WTC11 (cell line): ENCODE results near the gene NRF1. TPM values are rescaled to one million over a fixed set of nuclear protein-coding genes. Genes with fewer than 3 reads are reported as not detected.

ENCODE experiments used
- ATAC-seq: fragments of 200-7000 bp; cut with Tn5 transposase; 2 replicates; pipeline ENCODE4 v1.10.0; 2021; ENCODE audit warnings: mild to moderate bottlenecking, moderate library complexity
- CTCF ChIA-PET: fragments of 300-600 bp; sonication (Branson Sonifier 250); formaldehyde crosslinking; loops from one replicate; lab custom pipeline; 2021; ENCODE audit warnings: antibody characterized with exemption; lab: Charles Lee
- POLR2A ChIA-PET: fragments of 350-600 bp; sonication (Branson Sonifier 250); formaldehyde crosslinking; loops from one replicate; lab custom pipeline; 2021; ENCODE audit warnings: antibody characterized with exemption; lab: Charles Lee
- DNase-seq: peaks from one replicate; pipeline ENCODE4 v3.0.0; 2021; ENCODE audit warnings: low spot score
- H3K27ac Mint-ChIP-seq: 2 replicates; pipeline ENCODE4 v1.8.0; 2021; ENCODE audit warnings: mixed read lengths
- H3K27me3 Mint-ChIP-seq: 2 replicates; pipeline ENCODE4 v1.8.0; 2021; ENCODE audit warnings: low read depth, mild to moderate bottlenecking, moderate library complexity, mixed read lengths
- H3K36me3 Mint-ChIP-seq: 2 replicates; pipeline ENCODE4 v1.8.0; 2021; ENCODE audit warnings: mixed read lengths
- H3K4me1 Mint-ChIP-seq: 2 replicates; pipeline ENCODE4 v1.8.0; 2022; ENCODE audit warnings: mixed read lengths
- H3K4me3 Mint-ChIP-seq: 2 replicates; pipeline ENCODE4 v1.8.0; 2021; ENCODE audit warnings: mild to moderate bottlenecking, moderate library complexity, mixed read lengths
- H3K9me3 Mint-ChIP-seq: 2 replicates; pipeline ENCODE4 v1.8.0; 2021; ENCODE audit warnings: mixed read lengths
- CREM ChIP-seq: sonication (generic); formaldehyde crosslinking; IDR thresholded peaks from 2 replicates; pipeline ENCODE4 v1.8.1; 2022; ENCODE audit warnings: mild to moderate bottlenecking, missing genetic modification reagents, moderate library complexity
- GTF2I ChIP-seq: fragments of 250-450 bp; sonication (Bioruptor Pico); conservative IDR thresholded peaks from 2 replicates; pipeline ENCODE4 v1.4.0; 2021; ENCODE audit warnings: mild to moderate bottlenecking
- OVOL2 ChIP-seq: fragments of 250-450 bp; sonication (Bioruptor Pico); IDR thresholded peaks from 2 replicates; pipeline ENCODE4 v1.9.0; 2021; ENCODE audit warnings: mild to moderate bottlenecking, borderline replicate concordance
- RORB ChIP-seq: fragments of 250-450 bp; sonication (Bioruptor Pico); IDR thresholded peaks from 2 replicates; pipeline ENCODE4 v1.9.0; 2021; ENCODE audit warnings: mild to moderate bottlenecking
- SMAD3 ChIP-seq: sonication (generic); formaldehyde crosslinking; IDR thresholded peaks from 2 replicates; pipeline ENCODE4 v1.8.0; 2022; ENCODE audit warnings: missing genetic modification reagents, mild to moderate bottlenecking, borderline replicate concordance
- TEAD4 ChIP-seq: sonication (generic); formaldehyde crosslinking; IDR thresholded peaks from 2 replicates; pipeline ENCODE4 v1.8.0; 2022; ENCODE audit warnings: mild to moderate bottlenecking, missing genetic modification reagents
- ZNF219 ChIP-seq: sonication (generic); formaldehyde crosslinking; IDR thresholded peaks from 2 replicates; pipeline ENCODE4 v1.8.0; 2023; ENCODE audit warnings: missing genetic modification reagents, mild to moderate bottlenecking, borderline replicate concordance
- total RNA-seq: library from RNA; stranded (reverse); gene quantifications from 3 replicates; pipeline ENCODE4 v1.2.3, GENCODE V29; 2021
- TF ChIP-seq, protein P1 (sequence below): sonication (generic); formaldehyde crosslinking; IDR thresholded peaks from 2 replicates; pipeline ENCODE4 v1.8.1; 2023; ENCODE audit warnings: mild to moderate bottlenecking, missing genetic modification reagents, borderline replicate concordance
- TF ChIP-seq, protein P2 (sequence below): fragments of 200-600 bp; IDR thresholded peaks from 2 replicates; pipeline ENCODE4 v1.8.0; 2022; ENCODE audit warnings: antibody characterized with exemption
- TF ChIP-seq, protein P3 (sequence below): fragments of 250-450 bp; sonication (Bioruptor Pico); IDR thresholded peaks from 2 replicates; pipeline ENCODE4 v1.9.0; 2021; ENCODE audit warnings: moderate library complexity, mild to moderate bottlenecking, inconsistent platforms, borderline replicate concordance
- TF ChIP-seq, protein P4 (sequence below): fragments of 250-450 bp; sonication (Bioruptor Pico); IDR thresholded peaks from 2 replicates; pipeline ENCODE4 v2.1.2; 2022; ENCODE audit warnings: mild to moderate bottlenecking, moderate library complexity
- TF ChIP-seq, protein P5 (sequence below): sonication (generic); formaldehyde crosslinking; IDR thresholded peaks from 2 replicates; pipeline ENCODE4 v1.8.0; 2022; ENCODE audit warnings: missing genetic modification reagents

NRF1 gene
- total RNA-seq, 1 experiment from 2014 or later: 16.4 TPM

DNA sequence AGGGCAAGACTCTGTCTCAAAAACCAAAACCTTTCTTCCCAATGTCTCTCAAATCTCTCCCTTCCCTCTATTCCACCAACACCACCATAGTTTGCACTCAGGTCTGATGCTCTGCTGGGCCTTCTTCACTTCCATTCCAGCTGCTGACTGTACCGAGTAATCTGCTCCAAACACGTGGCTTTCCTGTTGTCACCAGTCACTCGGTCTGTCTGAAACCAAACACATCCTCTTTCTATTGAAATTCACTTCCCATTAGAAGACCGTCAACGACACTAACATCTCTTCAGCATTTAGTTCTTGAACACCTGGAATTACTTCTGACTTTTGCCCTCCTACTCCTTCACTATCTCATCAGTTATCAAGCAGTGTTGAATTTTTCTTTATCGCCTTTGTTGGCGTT is 4.7 kb upstream of the NRF1 start (continued):
- TF ChIP-seq, protein P1, sequence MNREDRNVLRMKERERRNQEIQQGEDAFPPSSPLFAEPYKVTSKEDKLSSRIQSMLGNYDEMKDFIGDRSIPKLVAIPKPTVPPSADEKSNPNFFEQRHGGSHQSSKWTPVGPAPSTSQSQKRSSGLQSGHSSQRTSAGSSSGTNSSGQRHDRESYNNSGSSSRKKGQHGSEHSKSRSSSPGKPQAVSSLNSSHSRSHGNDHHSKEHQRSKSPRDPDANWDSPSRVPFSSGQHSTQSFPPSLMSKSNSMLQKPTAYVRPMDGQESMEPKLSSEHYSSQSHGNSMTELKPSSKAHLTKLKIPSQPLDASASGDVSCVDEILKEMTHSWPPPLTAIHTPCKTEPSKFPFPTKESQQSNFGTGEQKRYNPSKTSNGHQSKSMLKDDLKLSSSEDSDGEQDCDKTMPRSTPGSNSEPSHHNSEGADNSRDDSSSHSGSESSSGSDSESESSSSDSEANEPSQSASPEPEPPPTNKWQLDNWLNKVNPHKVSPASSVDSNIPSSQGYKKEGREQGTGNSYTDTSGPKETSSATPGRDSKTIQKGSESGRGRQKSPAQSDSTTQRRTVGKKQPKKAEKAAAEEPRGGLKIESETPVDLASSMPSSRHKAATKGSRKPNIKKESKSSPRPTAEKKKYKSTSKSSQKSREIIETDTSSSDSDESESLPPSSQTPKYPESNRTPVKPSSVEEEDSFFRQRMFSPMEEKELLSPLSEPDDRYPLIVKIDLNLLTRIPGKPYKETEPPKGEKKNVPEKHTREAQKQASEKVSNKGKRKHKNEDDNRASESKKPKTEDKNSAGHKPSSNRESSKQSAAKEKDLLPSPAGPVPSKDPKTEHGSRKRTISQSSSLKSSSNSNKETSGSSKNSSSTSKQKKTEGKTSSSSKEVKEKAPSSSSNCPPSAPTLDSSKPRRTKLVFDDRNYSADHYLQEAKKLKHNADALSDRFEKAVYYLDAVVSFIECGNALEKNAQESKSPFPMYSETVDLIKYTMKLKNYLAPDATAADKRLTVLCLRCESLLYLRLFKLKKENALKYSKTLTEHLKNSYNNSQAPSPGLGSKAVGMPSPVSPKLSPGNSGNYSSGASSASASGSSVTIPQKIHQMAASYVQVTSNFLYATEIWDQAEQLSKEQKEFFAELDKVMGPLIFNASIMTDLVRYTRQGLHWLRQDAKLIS (CRISPR knock-in tag): no peak
- no peak for TF ChIP-seq CREM (CRISPR knock-in tag)
- no peak for TF ChIP-seq GTF2I (CRISPR knock-in tag)
- TF ChIP-seq, protein P2, sequence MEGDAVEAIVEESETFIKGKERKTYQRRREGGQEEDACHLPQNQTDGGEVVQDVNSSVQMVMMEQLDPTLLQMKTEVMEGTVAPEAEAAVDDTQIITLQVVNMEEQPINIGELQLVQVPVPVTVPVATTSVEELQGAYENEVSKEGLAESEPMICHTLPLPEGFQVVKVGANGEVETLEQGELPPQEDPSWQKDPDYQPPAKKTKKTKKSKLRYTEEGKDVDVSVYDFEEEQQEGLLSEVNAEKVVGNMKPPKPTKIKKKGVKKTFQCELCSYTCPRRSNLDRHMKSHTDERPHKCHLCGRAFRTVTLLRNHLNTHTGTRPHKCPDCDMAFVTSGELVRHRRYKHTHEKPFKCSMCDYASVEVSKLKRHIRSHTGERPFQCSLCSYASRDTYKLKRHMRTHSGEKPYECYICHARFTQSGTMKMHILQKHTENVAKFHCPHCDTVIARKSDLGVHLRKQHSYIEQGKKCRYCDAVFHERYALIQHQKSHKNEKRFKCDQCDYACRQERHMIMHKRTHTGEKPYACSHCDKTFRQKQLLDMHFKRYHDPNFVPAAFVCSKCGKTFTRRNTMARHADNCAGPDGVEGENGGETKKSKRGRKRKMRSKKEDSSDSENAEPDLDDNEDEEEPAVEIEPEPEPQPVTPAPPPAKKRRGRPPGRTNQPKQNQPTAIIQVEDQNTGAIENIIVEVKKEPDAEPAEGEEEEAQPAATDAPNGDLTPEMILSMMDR: no peak
- TF ChIP-seq, protein P3, sequence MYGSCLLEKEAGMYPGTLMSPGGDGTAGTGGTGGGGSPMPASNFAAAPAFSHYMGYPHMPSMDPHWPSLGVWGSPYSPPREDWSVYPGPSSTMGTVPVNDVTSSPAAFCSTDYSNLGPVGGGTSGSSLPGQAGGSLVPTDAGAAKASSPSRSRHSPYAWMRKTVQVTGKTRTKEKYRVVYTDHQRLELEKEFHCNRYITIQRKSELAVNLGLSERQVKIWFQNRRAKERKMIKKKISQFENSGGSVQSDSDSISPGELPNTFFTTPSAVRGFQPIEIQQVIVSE (CRISPR knock-in tag): no peak
- no peak for TF ChIP-seq ZNF219
- TF ChIP-seq, protein P4, sequence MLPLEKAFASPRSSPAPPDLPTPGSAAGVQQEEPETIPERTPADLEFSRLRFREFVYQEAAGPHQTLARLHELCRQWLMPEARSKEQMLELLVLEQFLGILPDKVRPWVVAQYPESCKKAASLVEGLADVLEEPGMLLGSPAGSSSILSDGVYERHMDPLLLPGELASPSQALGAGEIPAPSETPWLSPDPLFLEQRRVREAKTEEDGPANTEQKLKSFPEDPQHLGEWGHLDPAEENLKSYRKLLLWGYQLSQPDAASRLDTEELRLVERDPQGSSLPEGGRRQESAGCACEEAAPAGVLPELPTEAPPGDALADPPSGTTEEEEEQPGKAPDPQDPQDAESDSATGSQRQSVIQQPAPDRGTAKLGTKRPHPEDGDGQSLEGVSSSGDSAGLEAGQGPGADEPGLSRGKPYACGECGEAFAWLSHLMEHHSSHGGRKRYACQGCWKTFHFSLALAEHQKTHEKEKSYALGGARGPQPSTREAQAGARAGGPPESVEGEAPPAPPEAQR (CRISPR knock-in tag): no peak
- no peak for TF ChIP-seq RORB (CRISPR knock-in tag)
- TF ChIP-seq SMAD3 (CRISPR knock-in tag): no peak
- TF ChIP-seq TEAD4 (CRISPR knock-in tag): no peak
- TF ChIP-seq OVOL2 (CRISPR knock-in tag): no peak

DNA sequence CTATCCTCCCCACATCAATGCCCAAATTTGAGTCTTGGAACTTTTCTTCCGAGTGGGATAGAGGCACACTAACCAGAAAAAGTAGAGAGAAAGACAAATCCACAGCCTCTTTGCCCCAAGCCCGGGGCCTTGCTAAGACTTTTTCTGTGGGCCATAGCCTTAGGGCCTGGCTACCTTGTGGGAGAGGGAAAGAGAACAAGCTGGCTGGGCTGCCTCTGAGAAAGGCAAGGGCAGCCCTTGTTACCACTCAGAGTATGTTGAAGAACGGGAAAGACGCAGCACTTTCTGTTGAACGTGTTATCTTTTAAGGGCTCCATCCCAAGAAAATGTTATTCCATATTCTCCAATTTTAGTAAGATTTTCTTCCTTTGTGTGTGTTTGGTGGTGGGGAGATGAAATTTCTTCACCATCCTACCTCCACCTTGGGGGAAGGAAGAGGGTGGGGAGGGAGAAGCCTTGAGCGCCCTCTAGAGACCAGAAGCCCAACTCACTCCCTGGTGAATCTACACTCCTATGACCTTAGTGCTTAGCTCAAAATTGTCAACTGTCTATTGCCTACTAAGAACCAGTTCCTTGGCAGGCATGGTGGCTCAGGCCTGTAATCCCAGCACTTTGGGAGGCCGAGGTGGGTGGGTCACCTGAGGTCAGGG is 3.9 kb upstream of the NRF1 start:
- Mint-ChIP-seq H3K4me3 (no peak overlapping the region), H3K27ac (no peak overlapping the region), H3K4me1 (peaks cover 6% of the 10 kb centered on the region), H3K9me3 (no peaks in the 10 kb centered on the region), H3K36me3 (peaks cover 17% of the 10 kb centered on the region), H3K27me3 (no peaks in the 10 kb centered on the region; the same call in 1 of the 2 replicates)
- POLR2A ChIA-PET: interaction anchor here (0.5 to 1.0 kb wide), 2 partner anchors 91 to 106 kb away, joined by 3 read pairs; no protein-coding TSS in a partner anchor
- CTCF ChIA-PET: interaction anchor here (0.5 to 2.0 kb wide), 67 partner anchors 8 to 718 kb away, joined by 3 to 21 read pairs (median 4); partner anchors contain the start of genes AHCYL2, SMKR1 and STRIP2
- TF ChIP-seq, protein P5, sequence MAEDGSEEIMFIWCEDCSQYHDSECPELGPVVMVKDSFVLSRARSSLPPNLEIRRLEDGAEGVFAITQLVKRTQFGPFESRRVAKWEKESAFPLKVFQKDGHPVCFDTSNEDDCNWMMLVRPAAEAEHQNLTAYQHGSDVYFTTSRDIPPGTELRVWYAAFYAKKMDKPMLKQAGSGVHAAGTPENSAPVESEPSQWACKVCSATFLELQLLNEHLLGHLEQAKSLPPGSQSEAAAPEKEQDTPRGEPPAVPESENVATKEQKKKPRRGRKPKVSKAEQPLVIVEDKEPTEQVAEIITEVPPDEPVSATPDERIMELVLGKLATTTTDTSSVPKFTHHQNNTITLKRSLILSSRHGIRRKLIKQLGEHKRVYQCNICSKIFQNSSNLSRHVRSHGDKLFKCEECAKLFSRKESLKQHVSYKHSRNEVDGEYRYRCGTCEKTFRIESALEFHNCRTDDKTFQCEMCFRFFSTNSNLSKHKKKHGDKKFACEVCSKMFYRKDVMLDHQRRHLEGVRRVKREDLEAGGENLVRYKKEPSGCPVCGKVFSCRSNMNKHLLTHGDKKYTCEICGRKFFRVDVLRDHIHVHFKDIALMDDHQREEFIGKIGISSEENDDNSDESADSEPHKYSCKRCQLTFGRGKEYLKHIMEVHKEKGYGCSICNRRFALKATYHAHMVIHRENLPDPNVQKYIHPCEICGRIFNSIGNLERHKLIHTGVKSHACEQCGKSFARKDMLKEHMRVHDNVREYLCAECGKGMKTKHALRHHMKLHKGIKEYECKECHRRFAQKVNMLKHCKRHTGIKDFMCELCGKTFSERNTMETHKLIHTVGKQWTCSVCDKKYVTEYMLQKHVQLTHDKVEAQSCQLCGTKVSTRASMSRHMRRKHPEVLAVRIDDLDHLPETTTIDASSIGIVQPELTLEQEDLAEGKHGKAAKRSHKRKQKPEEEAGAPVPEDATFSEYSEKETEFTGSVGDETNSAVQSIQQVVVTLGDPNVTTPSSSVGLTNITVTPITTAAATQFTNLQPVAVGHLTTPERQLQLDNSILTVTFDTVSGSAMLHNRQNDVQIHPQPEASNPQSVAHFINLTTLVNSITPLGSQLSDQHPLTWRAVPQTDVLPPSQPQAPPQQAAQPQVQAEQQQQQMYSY (CRISPR knock-in tag): no peak
- TF ChIP-seq, protein P2: peak; percentile 48; the same call in 1 of the 2 replicates
- TF ChIP-seq, all 79 proteins: peak for 1
- DNase-seq (peak; percentile 71), ATAC-seq (peak; percentile 65)
